IMR-90 (cell line): ENCODE data around the gene WDR43.

Experiments
- BHLHE40 ChIP-seq: fragments of 150-350 bp; IDR thresholded peaks from 2 replicates; pipeline ENCODE4 v1.6.1; 2016; ENCODE audit warnings: mild to moderate bottlenecking, low read depth, low read length
- CTCF ChIP-seq: conservative IDR thresholded peaks from 2 replicates; pipeline ENCODE4 v1.5.1; 2012; ENCODE audit warnings: mild to moderate bottlenecking, low read depth, low read length, improper control_type of control experiment
- MXI1 ChIP-seq: IDR thresholded peaks from 2 replicates; pipeline ENCODE4 v1.6.1; 2012; ENCODE audit warnings: low read depth, mild to moderate bottlenecking, low read length, moderate library complexity, borderline replicate concordance
- NFE2L2 ChIP-seq: fragments of 150-350 bp; IDR thresholded peaks from 2 replicates; pipeline ENCODE4 v1.6.1; 2016; ENCODE audit warnings: low read depth, mild to moderate bottlenecking, low read length
- POLR2A ChIP-seq: IDR thresholded peaks from 2 replicates; pipeline ENCODE4 v1.6.1; 2012; ENCODE audit warnings: mild to moderate bottlenecking, low read depth, low read length
- RAD21 ChIP-seq: IDR thresholded peaks from 2 replicates; pipeline ENCODE4 v1.6.1; 2012; ENCODE audit warnings: low read length, improper control_type of control experiment
- RFX5 ChIP-seq: IDR thresholded peaks from 2 replicates; pipeline ENCODE4 v1.8.0; 2012; ENCODE audit warnings: low read depth, mild to moderate bottlenecking, low read length, moderate library complexity
- SMC3 ChIP-seq: fragments of 150-350 bp; IDR thresholded peaks from 2 replicates; pipeline ENCODE4 v1.6.1; 2016; ENCODE audit warnings: low read depth, mild to moderate bottlenecking, antibody characterized with exemption, low read length, moderate library complexity
- USF2 ChIP-seq: fragments of 150-350 bp; IDR thresholded peaks from 2 replicates; pipeline ENCODE4 v1.6.1; 2017; ENCODE audit warnings: mild to moderate bottlenecking, antibody characterized with exemption, low read length, low read depth

- TF ChIP-seq CTCF = no peak
- no peak; the same call in 1 of the 2 replicates for TF ChIP-seq POLR2A
- TF ChIP-seq SMC3 = no peak
- no peak for TF ChIP-seq USF2
- TF ChIP-seq MXI1 = no peak
- no peak for TF ChIP-seq NFE2L2
- TF ChIP-seq RAD21 = no peak
- no peak for TF ChIP-seq BHLHE40
- no peak for TF ChIP-seq RFX5
Observed at GRCh38 chr2:28869494-28870145, 24.8 kb upstream of the WDR43 start.
